ENCODE data around the gene SCUBE1.

- TF ChIP-seq CTCF (IDR thresholded peaks at IDR 0.05) (no peak), EP300 (IDR thresholded peaks at IDR 0.05) (peak in 1 of 2 donors; percentile 6)
Observed at GRCh38 chr22:43222262-43222661, 120.9 kb downstream of the SCUBE1 start.
